Cardiac fibroblast (primary cell): ENCODE data around the gene EPHA8.

Experiments used
- DNase-seq, 2 donors: peaks; one replicate each; pipeline versions ENCODE4 v3.0.0 to v3.0.0-alpha.2; 2010; ENCODE audit warnings: low read depth in 2 of 2
- H3K4me3 ChIP-seq, 2 donors: replicated peaks in 1 of 2; 1 replicate in 1 of 2; 2 replicates in 1 of 2; pipeline ENCODE4 v1.5.1; 2011; ENCODE audit warnings: low read depth in 2 of 2, low read length in 2 of 2, mild to moderate bottlenecking in 2 of 2, moderate library complexity in 1 of 2
- TF ChIP-seq, protein P1 (sequence below): IDR thresholded peaks from one replicate; pipeline ENCODE4 v1.5.1; 2011; ENCODE audit warnings: low read depth, mild to moderate bottlenecking, low read length, inconsistent platforms

Gene EPHA8

DNA sequence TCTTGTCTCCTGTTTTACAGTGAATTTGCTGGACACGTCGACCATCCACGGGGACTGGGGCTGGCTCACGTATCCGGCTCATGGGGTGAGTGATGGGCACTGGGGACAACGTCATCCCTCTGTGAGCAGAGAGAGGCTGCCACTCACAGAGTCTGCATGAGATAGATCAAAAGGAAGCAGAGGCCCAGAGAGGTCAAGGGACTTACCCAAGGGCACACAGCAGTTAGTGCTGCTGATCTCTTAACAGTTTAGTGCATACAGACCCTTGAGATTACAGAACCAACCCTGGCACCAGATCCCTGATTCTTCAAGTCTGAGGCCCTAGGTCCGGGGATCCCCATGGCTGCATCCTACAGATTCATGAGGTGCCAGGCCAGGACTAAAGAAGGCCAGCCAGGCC is 6.0 kb downstream of the EPHA8 start:
- no peak for DNase-seq
- TF ChIP-seq, protein P1, sequence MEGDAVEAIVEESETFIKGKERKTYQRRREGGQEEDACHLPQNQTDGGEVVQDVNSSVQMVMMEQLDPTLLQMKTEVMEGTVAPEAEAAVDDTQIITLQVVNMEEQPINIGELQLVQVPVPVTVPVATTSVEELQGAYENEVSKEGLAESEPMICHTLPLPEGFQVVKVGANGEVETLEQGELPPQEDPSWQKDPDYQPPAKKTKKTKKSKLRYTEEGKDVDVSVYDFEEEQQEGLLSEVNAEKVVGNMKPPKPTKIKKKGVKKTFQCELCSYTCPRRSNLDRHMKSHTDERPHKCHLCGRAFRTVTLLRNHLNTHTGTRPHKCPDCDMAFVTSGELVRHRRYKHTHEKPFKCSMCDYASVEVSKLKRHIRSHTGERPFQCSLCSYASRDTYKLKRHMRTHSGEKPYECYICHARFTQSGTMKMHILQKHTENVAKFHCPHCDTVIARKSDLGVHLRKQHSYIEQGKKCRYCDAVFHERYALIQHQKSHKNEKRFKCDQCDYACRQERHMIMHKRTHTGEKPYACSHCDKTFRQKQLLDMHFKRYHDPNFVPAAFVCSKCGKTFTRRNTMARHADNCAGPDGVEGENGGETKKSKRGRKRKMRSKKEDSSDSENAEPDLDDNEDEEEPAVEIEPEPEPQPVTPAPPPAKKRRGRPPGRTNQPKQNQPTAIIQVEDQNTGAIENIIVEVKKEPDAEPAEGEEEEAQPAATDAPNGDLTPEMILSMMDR = no peak

DNA sequence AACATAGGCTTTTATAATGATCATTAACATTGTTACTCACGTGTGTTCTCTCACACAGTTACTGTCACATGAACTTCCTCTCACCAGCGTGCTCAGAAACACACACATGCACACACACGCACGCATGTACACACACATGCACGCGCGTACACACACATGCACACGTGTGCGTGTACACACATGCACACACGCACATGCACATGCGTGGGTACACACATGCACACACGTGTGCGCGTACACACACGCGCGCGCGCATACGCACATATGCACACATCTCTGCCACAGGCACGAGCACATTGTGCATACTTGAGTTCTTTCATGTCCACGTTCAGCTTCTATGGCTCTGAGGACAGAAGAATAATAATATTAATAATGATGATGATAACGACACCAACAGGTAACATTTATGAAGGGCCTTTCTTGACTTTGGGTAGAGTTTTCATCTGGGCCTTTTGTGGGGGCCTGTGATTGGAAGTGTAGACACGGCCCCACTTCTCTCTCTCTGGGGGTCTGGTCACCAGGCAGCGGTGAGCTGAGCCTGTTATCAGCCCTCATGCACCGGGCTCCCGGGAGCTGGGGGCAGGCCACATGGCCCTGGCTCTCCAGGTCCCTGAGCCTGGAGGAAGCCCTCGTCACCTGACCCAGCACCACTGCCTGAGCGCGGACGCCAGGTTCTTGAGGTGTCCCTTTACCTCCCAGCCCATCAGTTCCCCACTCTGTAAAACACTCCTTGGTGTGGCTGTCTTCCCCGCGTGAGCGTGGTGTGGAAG is 7.0 kb downstream of the EPHA8 start:
- TF ChIP-seq, protein P1 = no peak
- DNase-seq = no peak
- no peak overlapping the region for H3K4me3 ChIP-seq

More for the DNA sequence above, 6.0 kb downstream of the EPHA8 start:
- no peak overlapping the region for H3K4me3 ChIP-seq

DNA sequence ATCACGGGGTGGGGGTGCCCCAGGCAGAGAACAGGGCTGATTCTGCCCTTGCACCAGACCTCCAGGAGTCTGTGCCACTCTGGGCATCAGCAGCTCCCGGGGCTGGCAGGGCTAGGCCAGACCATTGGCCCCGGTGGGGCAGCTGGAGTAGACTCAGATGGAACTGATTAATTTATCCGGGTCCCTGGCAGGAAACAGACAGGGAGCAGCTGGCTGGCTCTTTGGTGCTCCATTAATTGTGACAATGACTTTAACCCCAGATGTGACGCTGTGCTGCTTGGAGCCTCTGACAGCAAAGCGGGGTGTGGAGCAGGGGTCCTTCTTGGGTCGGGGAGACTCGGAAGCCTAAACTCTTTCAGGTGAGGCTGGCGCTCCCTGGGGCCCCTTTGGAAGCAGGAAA is 9.5 kb downstream of the EPHA8 start:
- no peak overlapping the region for H3K4me3 ChIP-seq
- TF ChIP-seq, protein P1 = no peak
- no peak for DNase-seq

DNA sequence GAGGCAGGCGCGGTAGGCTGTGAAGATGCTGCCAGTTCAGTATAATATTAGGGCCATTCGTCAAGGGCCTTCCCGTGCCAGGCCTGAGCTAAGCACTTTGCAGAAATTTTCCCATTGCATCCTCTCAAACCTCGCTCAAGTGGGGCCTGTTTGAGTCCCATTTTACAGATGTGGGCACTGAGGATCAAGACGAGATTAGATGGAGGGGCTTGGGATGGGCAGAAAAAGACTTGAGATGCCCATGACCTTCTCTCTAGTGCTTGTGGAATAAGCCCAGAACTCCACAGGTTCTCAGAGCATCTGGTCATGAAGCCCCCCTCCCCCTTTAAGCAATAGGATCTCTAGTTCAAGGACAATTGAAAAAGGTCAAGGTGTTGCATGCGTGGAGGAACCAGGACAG is 9.9 kb downstream of the EPHA8 start:
- no peak overlapping the region for H3K4me3 ChIP-seq
- DNase-seq = no peak
- TF ChIP-seq, protein P1 = no peak

DNA sequence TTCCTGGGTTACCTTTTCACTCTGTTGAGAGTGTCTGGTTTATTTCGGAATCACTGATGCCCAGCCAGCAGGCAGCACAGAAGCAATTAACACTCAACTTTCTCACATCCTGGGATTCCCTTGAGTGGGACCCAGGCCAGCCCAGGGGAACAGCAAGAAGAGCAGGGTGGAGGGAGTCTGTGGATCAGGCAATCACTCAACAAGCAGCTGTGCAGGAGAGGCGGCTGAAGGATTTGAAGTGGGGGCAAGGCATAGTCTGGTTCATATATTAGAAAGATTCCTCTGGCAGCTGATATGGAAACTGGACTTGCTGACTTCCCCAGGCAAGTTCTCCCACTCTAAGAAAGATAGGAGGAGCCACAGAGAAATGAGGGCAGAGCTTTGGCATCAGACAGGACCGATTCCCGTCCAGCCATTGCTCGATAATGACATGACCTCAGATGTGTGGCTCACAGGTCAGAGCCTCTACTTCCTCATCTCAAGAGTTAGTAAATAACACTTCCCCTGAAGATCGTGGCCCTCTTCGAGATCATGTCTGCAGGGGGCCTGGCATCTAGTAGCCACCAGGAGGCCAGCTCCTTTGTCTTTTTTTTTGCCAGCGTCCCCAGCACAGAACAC is 12.4 kb downstream of the EPHA8 start:
- DNase-seq = no peak

DNA sequence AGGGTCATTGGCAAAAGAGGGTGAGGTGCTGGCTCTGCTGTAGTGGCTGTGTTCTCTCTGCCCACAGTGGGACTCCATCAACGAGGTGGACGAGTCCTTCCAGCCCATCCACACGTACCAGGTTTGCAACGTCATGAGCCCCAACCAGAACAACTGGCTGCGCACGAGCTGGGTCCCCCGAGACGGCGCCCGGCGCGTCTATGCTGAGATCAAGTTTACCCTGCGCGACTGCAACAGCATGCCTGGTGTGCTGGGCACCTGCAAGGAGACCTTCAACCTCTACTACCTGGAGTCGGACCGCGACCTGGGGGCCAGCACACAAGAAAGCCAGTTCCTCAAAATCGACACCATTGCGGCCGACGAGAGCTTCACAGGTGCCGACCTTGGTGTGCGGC is 12.9 kb downstream of the EPHA8 start:
- DNase-seq = no peak
- no peak overlapping the region for H3K4me3 ChIP-seq
- TF ChIP-seq, protein P1 = no peak

More for the DNA sequence above, 12.4 kb downstream of the EPHA8 start:
- TF ChIP-seq, protein P1 = no peak
- H3K4me3 ChIP-seq = no peak overlapping the region
